Hematopoietic multipotent progenitor cell treated with erythropoietin and hydrocortisone succinate and interleukin-3 and kit ligand, for 17 days (in vitro differentiated cells): Measurements from ENCODE around the gene ERGIC1.

ENCODE experiments used
- DNase-seq: peaks from one replicate; pipeline ENCODE4 v3.0.0-alpha.2; 2015; ENCODE audit warnings: low spot score

ERGIC1 gene

DNA sequence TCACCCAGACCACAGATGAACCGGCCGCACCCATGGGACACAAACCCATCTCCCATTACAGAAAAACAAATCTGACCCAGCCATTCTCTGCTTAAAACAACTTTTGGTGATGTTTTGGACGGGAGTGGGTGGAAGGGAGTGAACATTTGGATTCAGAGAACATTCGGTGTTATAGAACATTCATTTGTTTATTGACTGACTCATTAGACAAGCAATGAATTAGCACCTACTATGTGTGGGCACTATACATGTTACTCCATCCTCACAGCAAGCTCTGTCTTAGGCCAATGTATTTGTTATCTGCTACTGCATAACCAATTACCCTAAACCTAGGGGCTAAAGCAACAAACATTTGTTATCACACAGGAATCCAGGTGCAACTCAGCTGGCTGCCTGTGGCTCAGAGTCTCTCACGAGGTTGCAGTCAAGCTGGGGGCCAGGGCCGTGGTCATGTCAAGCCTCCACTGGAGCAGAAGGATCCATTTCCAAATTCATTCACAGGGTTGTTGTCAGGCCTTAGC lies 5.1 kb upstream of the ERGIC1 start:
- no peak for DNase-seq

GRCh38 chr5:172830275-172830799 lies 3.7 kb upstream of the ERGIC1 start:
- DNase-seq: no peak

DNA sequence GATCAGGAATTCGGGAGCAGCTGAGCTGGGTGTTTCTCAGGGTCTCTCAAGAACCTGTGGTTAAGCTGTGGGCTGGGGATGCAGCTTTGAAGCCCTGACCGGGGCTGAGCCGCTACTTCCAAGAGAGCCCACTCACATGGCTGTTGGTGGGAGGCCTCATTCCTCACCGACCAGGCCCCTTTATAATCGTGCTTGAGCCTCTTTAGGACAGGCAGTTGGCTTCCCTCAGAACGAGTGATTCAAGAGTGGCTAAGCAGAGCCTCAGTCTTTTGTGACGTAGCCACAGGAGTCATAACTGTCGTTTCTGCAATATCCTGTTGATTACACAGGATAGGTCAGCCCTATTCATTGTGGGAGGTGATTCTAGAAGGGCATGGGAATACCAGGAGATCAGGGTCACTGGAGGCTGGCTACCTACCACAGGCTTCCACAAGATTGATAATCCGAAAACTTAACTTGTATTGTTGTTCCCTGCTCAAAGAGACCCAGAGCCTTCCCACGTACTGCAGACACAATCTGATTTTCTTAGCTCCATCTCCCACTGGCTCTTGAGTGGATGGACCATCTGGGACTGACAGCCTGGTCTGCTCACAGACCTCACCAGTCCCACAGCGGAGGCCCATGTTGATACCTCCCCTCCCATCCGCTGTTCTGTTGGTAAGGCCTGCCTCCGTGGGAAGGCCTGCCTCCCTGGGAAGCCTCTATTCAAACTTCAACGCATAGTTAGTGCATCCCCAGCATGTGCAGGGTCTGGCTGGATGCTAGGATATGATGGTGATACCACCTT lies 3.0 kb upstream of the ERGIC1 start:
- DNase-seq: no peak

- no peak for DNase-seq
Observed at GRCh38 chr5:172832383-172833315, 1.4 kb upstream of the ERGIC1 start.

- DNase-seq: no peak
Observed at GRCh38 chr5:172833372-172833685, 722 bp upstream of the ERGIC1 start.

DNA sequence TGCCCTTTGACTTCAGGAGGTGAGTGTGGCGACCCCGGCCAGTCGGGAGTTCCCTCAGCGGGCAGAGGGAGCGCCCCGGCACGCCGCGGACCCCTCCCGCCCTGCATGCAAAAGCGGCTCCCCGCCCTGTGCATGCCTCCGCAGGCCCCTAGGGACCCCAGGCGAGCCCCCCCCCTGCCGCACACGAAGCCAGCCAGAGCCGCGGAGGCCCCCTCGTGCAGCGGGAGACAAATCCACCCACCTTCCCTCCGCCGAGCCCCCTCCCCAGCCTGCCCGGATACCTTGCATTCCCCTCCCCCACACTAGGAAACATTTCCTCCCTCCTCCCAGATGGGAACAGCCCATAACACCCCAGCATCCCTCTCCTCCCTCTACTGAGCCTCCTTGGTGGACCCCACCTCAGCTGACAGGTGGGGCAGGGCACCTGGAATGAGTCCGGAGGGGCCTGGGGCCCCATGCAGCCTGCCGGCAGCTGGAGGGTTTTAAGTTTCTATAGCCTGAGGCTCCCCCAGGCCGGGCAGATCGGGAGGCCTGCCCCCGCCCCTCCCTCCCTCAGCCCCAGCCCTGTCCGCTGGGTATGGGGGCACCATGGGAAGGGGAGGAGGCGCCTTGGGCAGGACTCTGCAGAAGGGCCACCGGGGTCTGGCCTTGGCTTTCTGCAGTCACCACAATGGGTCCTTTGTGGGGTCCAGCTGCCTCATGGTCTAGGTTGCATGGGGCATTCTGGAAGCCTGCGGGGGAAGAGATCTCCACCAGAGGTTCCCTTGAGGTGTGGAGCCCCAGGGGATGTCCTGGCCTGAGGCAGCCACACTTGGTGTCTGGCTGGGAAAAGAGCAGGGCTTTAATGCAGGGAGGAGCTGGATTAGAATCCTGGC lies 601 bp downstream of the ERGIC1 start:
- DNase-seq: no peak

DNA sequence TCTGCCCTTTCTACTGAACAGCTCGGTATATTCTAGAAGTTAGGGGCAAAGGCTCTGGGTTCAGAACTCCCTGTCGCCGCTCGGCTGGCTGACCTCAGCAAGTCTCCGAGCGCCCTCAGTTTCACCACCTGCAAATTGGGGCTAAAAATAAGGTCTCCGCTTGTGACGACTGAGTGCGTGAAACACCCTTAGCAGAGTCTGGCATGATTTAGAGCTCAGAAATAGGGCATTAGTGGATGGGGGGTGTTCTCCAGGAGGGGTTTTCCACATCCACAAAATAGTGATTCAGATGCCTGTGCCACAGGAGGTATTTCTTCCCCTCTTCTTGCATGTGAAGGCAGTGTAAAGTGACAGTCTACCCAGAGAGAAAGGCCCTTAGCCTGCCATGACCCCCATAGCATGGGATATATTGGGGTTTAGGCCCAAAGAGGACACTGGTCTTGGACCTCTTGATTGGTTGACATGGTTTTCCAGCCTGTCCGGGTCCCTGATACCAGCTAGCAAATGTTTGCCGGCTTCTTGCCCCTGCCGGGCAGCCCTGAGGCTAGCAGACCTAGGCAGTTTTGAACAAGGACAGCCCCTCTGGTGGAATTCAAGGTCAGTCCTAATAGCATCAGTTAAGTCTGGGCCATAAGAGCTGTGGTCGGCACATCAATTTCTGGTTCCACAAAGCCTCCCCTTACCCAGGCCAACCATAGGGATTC lies 1.4 kb downstream of the ERGIC1 start:
- DNase-seq: no peak

DNA sequence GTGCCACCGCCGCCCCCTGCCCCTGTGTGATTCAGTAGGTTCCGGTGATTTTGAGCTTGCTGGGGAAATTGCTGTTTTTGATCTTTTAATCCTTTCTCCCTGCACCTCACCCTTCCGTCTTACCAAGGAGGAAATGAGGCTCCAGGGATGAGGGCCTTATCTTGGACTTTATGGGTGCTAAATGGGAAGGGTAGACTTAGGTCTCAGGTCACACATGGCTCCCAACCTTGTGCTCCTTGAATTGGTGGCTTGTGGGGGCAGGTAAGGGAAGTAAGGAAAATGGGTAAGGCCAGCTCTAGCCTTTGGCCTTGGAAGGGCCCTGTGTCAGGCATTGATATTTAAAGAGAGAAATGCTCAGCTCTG lies 1.9 kb downstream of the ERGIC1 start:
- no peak for DNase-seq

DNA sequence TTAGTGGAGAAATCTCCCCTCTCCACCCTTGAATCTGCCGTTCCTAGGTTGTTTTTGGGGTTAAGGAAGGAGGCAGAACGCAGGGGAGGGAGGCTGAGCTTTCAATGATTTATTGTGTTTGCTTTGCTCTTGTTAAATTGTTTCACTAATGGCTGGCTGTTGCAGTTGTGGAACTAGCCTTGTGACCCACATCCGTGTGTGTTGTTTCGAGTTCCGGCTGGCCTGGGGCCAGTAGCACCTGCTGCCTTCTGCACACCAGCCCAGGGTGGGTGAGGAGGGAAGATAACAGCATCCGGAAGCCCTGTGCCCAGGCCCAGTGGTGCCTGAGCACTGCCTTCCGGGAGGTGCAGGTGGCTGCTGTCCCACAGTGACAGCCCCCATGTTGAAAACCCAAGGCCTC lies 3.6 kb downstream of the ERGIC1 start:
- DNase-seq: peak; percentile 34

- DNase-seq: no peak
Observed at GRCh38 chr5:172838151-172838875, 4.3 kb downstream of the ERGIC1 start.

DNA sequence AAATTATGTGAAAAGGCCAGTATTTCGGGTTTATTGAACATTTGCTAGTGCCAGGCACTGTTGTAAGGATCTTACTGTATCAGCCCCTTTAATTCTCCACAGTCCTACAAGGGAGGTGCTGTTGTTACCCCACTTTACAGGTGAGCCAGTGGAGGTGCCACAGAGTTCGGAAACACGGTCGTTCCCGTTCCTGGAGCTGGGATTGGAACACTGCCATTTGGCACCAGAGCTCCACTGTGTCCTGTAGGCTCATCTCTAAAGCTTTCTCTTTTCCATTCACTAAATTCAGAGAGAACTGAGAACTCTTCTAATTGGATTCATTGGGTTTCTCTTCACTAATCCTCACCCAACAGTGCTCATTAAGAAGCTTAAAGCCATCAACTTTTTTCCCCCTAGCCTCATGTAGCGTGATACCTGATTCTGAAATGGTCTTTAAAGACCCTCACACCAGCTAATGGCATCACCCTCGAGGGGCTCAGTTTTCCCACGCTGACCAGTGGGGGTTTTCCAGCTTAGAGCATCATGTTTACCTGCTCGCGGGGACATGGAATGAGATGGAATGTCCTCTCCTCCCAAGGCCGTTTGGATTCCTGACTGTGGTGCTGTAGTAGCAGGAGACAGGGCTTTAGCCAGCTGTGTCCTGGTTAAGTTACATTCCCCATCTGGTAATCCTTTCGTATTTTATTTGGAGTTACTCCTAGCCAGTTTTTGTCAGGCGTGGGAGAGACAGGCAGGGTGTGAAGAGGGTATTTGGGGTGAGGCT lies 5.8 kb downstream of the ERGIC1 start:
- no peak for DNase-seq

GRCh38 chr5:172840432-172841154 lies 6.5 kb downstream of the ERGIC1 start:
- no peak for DNase-seq

DNA sequence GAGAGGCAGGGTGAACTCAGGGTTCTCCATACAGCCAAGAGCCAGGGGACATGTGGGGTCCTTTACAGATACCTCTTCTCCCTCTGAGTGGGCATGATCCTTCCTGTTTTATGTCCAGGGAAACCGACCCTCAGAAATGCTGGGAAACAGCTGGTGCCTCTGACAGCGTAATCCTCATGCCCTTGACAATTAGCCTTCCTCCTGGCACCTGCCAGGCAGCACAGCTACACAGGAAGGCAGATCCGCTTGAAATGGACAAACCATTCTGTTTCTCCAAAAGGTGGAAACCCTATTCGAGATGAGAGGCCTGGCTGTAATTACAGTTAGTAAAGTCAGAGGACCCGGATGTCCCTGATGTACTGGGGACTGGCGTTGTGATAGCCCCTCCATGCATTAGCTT lies 7.2 kb downstream of the ERGIC1 start:
- DNase-seq: no peak

DNA sequence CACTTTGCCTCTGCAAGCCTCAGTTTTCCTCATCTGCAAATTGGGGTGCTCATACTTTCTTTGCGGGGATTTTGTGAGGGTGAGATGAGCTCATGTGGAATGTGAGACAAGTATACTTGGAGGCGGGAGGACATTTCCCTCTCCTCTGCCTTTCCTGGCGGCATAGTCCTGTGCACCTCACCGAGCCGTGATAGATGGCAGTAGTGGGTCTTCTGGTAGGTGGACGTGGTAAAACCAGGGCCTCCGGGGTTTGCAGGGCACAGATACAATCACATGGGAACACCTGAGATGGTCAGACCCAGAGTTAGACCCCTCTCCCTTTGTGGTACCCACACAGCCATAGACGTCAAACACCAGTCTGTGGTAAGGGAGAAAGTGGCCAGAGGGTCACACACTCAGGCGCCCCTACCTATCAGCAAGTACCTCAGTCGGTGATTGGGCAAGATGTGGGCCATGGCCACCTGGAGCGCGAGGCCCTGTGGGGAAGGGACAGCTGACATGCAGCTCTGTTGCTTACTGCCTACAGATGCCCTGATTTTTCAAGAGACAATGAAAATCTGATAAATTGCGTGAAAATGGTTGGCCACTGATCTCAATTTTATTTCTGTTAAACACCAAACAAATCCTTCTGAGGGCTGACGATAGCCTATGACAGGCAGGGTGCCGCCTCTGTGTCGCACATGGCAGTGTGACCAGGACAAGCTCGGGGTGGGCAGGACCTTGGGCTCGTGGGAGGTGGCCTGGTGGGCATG lies 9.9 kb downstream of the ERGIC1 start:
- no peak for DNase-seq

DNA sequence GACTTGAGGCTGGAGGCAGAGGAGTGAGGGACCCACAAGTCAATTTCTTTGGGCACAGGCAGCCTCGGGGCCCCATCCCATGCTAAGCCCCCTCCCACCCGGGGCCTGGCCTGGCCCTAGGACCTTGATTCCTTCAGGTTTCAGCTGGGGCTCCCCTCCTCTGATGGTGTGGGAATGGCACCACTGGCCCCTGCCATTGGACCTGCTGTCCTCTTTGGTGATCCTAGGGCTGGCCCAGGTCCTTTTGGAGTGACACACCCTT lies 10.5 kb downstream of the ERGIC1 start:
- no peak for DNase-seq

DNA sequence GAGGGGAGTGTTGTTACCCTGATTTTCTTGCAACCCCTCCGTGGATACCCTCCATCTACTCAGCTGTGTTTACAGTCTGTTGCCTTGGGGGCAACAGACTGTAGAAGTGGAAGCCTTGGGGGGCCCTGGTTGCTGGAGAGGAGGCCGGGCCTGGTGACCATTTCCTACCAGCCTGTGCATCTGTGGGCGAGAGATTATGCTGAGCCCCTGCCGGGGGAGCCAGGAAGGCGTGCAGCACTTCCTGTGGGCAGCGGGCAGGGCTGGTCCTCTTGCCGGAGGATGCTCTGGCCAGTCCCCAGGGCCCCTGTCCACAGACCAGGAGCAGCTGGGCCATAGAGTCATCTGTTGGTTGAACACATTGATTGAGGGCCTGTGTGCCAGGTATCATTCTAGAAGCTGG lies 11.1 kb downstream of the ERGIC1 start:
- DNase-seq: no peak

DNA sequence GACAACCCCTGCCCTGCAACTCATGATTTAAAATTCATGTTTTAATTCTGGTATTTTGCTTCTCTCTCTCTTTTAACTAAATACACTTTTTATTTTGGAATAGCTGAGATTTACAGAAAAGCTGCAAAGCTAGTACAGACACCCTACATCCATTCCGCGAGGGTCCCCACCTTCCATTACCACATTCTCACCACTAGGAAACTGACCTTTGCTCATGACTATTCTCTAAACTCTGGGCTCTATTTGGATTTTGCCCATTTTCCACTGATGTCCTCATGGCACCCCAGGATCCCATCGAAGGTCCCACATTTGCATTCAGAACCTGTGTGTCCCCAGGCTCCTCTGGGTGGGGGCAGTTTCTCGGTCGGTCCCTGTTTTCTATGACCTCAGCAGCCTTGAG lies 11.5 kb downstream of the ERGIC1 start:
- DNase-seq: no peak

GRCh38 chr5:172846249-172846648 lies 12.2 kb downstream of the ERGIC1 start:
- no peak for DNase-seq

DNA sequence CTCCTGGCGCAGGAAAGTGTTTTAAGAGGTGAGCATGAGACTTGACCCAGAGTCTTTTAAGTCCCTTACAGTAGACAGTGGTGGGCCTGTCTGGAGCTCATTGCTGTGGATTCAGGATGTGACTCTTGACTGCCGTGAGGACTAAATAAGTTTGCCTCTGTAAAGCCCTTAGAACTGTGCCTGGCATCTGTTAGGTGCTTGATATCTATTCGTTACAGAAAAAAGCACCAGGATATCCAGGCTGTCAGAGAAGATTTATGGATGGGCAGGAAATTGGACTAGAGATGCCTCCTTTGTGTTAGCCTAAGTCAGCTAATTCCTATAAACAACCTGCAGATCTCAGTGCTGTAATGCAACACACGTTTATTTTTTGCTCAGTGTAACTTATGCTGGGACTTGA lies 12.6 kb downstream of the ERGIC1 start:
- DNase-seq: no peak
